ENCODE results near the gene WDR7.

- TF ChIP-seq POLR2A (IDR thresholded peaks at IDR 0.05) (no peak), CTCF (IDR thresholded peaks at IDR 0.05) (no peak), POLR2AphosphoS5 (IDR thresholded peaks at IDR 0.05) (no peak)
Measured at GRCh38 chr18:56910967-56911366, 259.8 kb downstream of the WDR7 start.

Measured in prostate gland (tissue), 2 donors.